ENCODE data around the gene FLNC. TPM values are rescaled to one million over a fixed set of nuclear protein-coding genes. Genes with fewer than 3 reads are reported as not detected.

The FLNC gene
- total and polyA plus RNA-seq, 3 donors from 2014 or later, result 8.8 to 21.4 (median 14.4) TPM

DNA sequence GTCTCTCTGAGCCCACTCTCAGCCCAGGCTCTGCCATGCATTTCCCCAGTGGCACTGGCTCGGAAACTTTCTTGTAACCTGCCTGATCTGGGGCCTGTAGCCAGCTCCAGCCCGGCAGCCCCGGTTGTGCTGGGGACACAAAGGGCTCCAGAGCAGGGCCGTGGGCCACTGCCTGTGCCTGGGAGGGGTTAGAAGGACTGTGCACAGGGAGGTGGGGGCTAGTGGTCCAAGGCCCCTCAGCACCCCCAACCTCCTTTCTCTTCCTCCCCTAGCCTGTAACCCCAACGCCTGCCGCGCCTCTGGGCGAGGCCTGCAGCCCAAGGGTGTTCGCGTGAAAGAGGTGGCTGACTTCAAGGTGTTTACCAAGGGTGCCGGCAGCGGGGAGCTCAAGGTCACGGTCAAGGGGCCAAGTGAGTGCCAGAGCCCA, 9.6 kb downstream of the FLNC start:
- Histone ChIP-seq H3K9me3 (no peaks in the 10 kb centered on the region), H3K27ac (no peak overlapping the region), H3K36me3 (ENCODE audit: low read depth, missing control alignments) (no peaks in the 10 kb centered on the region), H3K27me3 (no peaks in the 10 kb centered on the region), H3K4me3 (no peak overlapping the region), H3K4me1 (no peaks in the 10 kb centered on the region)
- TF ChIP-seq POLR2A (IDR thresholded peaks at IDR 0.05), result no peak
- TF ChIP-seq, protein P1, sequence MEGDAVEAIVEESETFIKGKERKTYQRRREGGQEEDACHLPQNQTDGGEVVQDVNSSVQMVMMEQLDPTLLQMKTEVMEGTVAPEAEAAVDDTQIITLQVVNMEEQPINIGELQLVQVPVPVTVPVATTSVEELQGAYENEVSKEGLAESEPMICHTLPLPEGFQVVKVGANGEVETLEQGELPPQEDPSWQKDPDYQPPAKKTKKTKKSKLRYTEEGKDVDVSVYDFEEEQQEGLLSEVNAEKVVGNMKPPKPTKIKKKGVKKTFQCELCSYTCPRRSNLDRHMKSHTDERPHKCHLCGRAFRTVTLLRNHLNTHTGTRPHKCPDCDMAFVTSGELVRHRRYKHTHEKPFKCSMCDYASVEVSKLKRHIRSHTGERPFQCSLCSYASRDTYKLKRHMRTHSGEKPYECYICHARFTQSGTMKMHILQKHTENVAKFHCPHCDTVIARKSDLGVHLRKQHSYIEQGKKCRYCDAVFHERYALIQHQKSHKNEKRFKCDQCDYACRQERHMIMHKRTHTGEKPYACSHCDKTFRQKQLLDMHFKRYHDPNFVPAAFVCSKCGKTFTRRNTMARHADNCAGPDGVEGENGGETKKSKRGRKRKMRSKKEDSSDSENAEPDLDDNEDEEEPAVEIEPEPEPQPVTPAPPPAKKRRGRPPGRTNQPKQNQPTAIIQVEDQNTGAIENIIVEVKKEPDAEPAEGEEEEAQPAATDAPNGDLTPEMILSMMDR (IDR thresholded peaks at IDR 0.05), result no peak
- intact Hi-C loops (cut with DNase I; ENCODE audit: low total_unique reads), result no loop called here
- WGBS, 2 donors, result 90 to 91% methylated on average over 9 to 13 of the region's 13 CpGs
- no peak for DNase-seq

GRCh38 chr7:128840326-128841170, 10.3 kb downstream of the FLNC start:
- intact Hi-C loops (cut with DNase I; ENCODE audit: low total_unique reads), result no loop called here
- H3K4me1 ChIP-seq, result no peaks in the 10 kb centered on the region
- WGBS, 2 donors, result 85 to 93% methylated on average over 8 to 23 of the region's 23 CpGs
- H3K27me3 ChIP-seq, result no peaks in the 10 kb centered on the region
- H3K4me3 ChIP-seq, result no peak overlapping the region
- no peaks in the 10 kb centered on the region for H3K9me3 ChIP-seq
- H3K36me3 ChIP-seq (ENCODE audit: low read depth, missing control alignments), result no peaks in the 10 kb centered on the region
- H3K27ac ChIP-seq, result no peak overlapping the region
- DNase-seq, result no peak
- no peak for TF ChIP-seq POLR2A (IDR thresholded peaks at IDR 0.05)
- TF ChIP-seq, protein P1 (IDR thresholded peaks at IDR 0.05), result no peak

DNA sequence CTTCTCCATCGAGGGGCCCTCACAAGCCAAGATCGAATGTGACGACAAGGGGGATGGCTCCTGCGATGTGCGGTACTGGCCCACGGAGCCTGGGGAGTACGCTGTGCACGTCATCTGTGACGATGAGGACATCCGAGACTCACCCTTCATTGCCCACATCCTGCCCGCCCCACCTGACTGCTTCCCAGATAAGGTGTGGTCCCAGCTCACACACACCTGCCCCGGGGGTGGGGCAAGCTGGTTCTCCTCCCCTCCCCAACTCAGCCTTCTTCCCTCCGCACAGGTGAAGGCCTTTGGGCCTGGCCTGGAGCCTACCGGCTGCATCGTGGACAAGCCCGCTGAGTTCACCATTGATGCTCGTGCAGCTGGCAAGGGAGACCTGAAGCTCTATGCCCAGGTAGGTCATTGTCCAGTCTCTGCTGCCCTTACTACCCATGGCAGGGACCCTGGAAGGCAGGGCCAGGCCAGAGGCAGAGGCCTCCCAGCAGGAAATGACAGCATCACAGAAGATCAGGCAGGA, 11.0 kb downstream of the FLNC start:
- no peak overlapping the region for H3K27ac ChIP-seq
- no peak for TF ChIP-seq POLR2A (IDR thresholded peaks at IDR 0.05)
- TF ChIP-seq, protein P1 (IDR thresholded peaks at IDR 0.05), result no peak
- 90% methylated on average over 16 to 17 of the region's 17 CpGs for WGBS, 2 donors
- H3K4me3 ChIP-seq, result no peak overlapping the region
- no peaks in the 10 kb centered on the region for H3K4me1 ChIP-seq
- no peaks in the 10 kb centered on the region for H3K9me3 ChIP-seq
- no peaks in the 10 kb centered on the region for H3K36me3 ChIP-seq (ENCODE audit: low read depth, missing control alignments)
- H3K27me3 ChIP-seq, result no peaks in the 10 kb centered on the region
- DNase-seq, result no peak
- intact Hi-C loops (cut with DNase I; ENCODE audit: low total_unique reads), result no loop called here

DNA sequence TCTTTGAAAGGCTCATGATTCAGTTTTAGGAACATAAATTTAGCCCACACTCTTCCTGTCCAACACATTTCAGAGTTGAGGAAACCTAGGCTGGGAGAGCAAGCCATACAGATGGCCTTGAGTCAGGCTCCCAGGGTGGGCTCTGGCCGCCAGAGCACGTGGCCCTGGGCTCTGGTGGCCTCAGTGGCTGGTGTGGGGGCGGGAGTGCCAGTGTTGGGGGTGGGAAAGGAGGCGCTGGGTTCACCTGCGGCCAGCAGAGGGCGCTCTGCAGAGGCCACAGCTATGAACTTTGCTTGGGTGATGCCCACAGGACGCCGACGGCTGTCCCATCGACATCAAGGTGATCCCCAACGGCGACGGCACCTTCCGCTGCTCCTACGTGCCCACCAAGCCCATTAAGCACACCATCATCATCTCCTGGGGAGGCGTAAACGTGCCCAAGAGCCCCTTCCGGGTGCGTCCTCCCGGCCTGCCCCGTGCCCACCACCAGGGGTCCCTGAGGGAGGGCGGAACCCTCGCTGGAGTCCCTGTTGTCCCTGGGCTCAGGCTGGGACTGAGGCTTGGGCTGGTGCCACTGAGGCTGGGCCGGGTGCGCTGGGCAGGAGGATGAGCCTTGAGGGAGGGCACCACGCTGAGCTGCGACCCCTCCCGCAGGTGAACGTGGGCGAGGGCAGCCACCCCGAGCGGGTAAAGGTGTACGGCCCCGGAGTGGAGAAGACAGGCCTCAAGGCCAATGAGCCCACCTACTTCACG, 11.9 kb downstream of the FLNC start:
- Histone ChIP-seq H3K27ac (no peak overlapping the region), H3K9me3 (no peaks in the 10 kb centered on the region), H3K36me3 (ENCODE audit: low read depth, missing control alignments) (no peaks in the 10 kb centered on the region), H3K27me3 (no peaks in the 10 kb centered on the region), H3K4me3 (no peak overlapping the region), H3K4me1 (no peaks in the 10 kb centered on the region)
- intact Hi-C loops (cut with DNase I; ENCODE audit: low total_unique reads), result no loop called here
- 69 to 75% methylated on average over 21 to 35 of the region's 35 CpGs for WGBS, 2 donors
- TF ChIP-seq, protein P1 (IDR thresholded peaks at IDR 0.05), result peak in 2 of 3 experiments; percentile 43 to 72
- TF ChIP-seq POLR2A (IDR thresholded peaks at IDR 0.05), result no peak
- DNase-seq, result peak; percentile 40

All from testis (tissue), 3 donors.